ENCODE measurements around the gene TRHDE.

- TF ChIP-seq ZNF362 (tag by site-specific recombination; IDR thresholded peaks at IDR 0.05) = no peak
- no peak for TF ChIP-seq SP3 (tag by site-specific recombination; IDR thresholded peaks at IDR 0.05)
- no peak for TF ChIP-seq KLF9 (tag by site-specific recombination; IDR thresholded peaks at IDR 0.05; ENCODE audit: low read depth)
- no peak for TF ChIP-seq CTCF (tag by site-specific recombination; IDR thresholded peaks at IDR 0.05)
- no peak for TF ChIP-seq ZNF23 (tag by site-specific recombination; IDR thresholded peaks at IDR 0.05; ENCODE audit: borderline replicate concordance)
Observed at GRCh38 chr12:72291175-72291574, 19.0 kb downstream of the TRHDE start.
